Endothelial cell of umbilical vein (primary cell): Measurements from ENCODE around the gene DIS3L2. TPM values are rescaled to one million over a fixed set of nuclear protein-coding genes. Genes with fewer than 3 reads are reported as not detected.

ENCODE experiments used
- BruUV-seq: library from RNA; stranded (reverse); fragments of 400-500 nt; replicated peaks from 2 replicates; lab custom pipeline; 2021; lab: Mats Ljungman, UMichigan
- CTCF ChIA-PET: fragments of 300-600, 350-600 bp; sonication (Branson Sonifier 250); formaldehyde crosslinking; loops from one replicate; lab custom pipeline; 2021; ENCODE audit warnings: antibody characterized with exemption, inconsistent platforms; lab: Charles Lee
- POLR2A ChIA-PET: fragments of 300-600, 350-600 bp; sonication (Branson Sonifier 250); formaldehyde crosslinking; loops from one replicate; lab custom pipeline; 2021; ENCODE audit warnings: antibody characterized with exemption, inconsistent platforms; lab: Charles Lee
- DNase-seq: peaks from one replicate; pipeline ENCODE4 v3.0.0-alpha.2; 2011; ENCODE audit warnings: low read depth, low spot score
- FAIRE-seq: peaks from 2 replicates; lab custom pipeline; 2011; peaks lifted over from hg19 to GRCh38; lab: Jason Lieb, UNC
- H2AFZ ChIP-seq: 2 replicates; pipeline ENCODE4 v1.6.0; 2012; ENCODE audit warnings: low read depth, low read length, control low read depth, inconsistent platforms
- H3K27ac ChIP-seq: 2 replicates; pipeline ENCODE4 v1.5.1; 2011; ENCODE audit warnings: low read depth, mild to moderate bottlenecking, control low read depth, low read length, moderate library complexity; ENCODE audit not compliant: insufficient read depth
- H3K27me3 ChIP-seq, 2 experiments: 2 replicates each; pipeline versions ENCODE4 v1.6.0 to v1.6.1; 2011; ENCODE audit warnings: low read length in 2 of 2, mixed read lengths in 1 of 2; ENCODE audit not compliant: control insufficient read depth in 2 of 2, insufficient read depth in 2 of 2
- H3K36me3 ChIP-seq, 2 experiments: 2 replicates in 1 of 2; 3 replicates in 1 of 2; pipeline ENCODE4 v1.5.1; 2011; ENCODE audit warnings: low read length in 2 of 2, mild to moderate bottlenecking in 1 of 2, moderate library complexity in 1 of 2; ENCODE audit not compliant: control insufficient read depth in 2 of 2, insufficient read depth in 2 of 2; ENCODE audit errors: extremely low read depth in 1 of 2
- H3K4me1 ChIP-seq: 3 replicates; pipeline ENCODE4 v1.5.1; 2011; ENCODE audit warnings: mild to moderate bottlenecking, low read length; ENCODE audit not compliant: control insufficient read depth, insufficient read depth; ENCODE audit errors: extremely low read depth
- H3K4me2 ChIP-seq: 2 replicates; pipeline ENCODE4 v1.6.1; 2011; ENCODE audit warnings: low read length, control low read depth, mixed read lengths; ENCODE audit not compliant: insufficient read depth
- H3K4me3 ChIP-seq, 3 experiments: fragments of 200-600 bp in 1 of 3; sonication (generic), shearing (Covaris generic) in 1 of 3; replicated peaks in 1 of 3; 2 replicates each; pipeline ENCODE4 v1.5.1; 2011 to 2016; ENCODE audit warnings: control low read depth in 3 of 3, low read length in 3 of 3, mild to moderate bottlenecking in 2 of 3, inconsistent platforms in 1 of 3, low read depth in 1 of 3, moderate library complexity in 1 of 3; ENCODE audit not compliant: insufficient read depth in 1 of 3
- H3K79me2 ChIP-seq: 2 replicates; pipeline ENCODE4 v1.6.0; 2012; ENCODE audit warnings: low read length, inconsistent platforms; ENCODE audit not compliant: control insufficient read depth, insufficient read depth
- H3K9ac ChIP-seq: replicated peaks from 2 replicates; pipeline ENCODE3; 2011; ENCODE audit warnings: low read length, control low read depth; ENCODE audit not compliant: insufficient read depth; ENCODE audit errors: extremely low read depth
- H3K9me1 ChIP-seq: replicated peaks from 3 replicates; pipeline ENCODE4 v1.6.0; 2011; ENCODE audit warnings: mild to moderate bottlenecking, low read length; ENCODE audit not compliant: control insufficient read depth, insufficient read depth; ENCODE audit errors: extremely low read depth
- H3K9me3 ChIP-seq: replicated peaks from 2 replicates; pipeline ENCODE4 v1.5.1; 2012; ENCODE audit warnings: low read length, inconsistent platforms; ENCODE audit not compliant: control insufficient read depth, insufficient read depth
- H4K20me1 ChIP-seq: replicated peaks from 2 replicates; pipeline ENCODE3; 2011; ENCODE audit warnings: mild to moderate bottlenecking, low read length; ENCODE audit not compliant: control insufficient read depth, insufficient read depth; ENCODE audit errors: extremely low read depth
- CTCF ChIP-seq, 2 donors: IDR thresholded peaks; 1 replicate in 1 of 2; 2 replicates in 1 of 2; pipeline ENCODE4 v1.5.1; 2011; ENCODE audit warnings: low read length in 2 of 2, mild to moderate bottlenecking in 2 of 2, moderate library complexity in 2 of 2, control low read depth in 1 of 2, inconsistent platforms in 1 of 2, low read depth in 1 of 2; ENCODE audit not compliant: insufficient read depth in 1 of 2; ENCODE audit errors: extremely low read depth in 1 of 2
- EZH2 ChIP-seq: IDR thresholded peaks from 2 replicates; pipeline ENCODE4 v1.6.1; 2012; ENCODE audit warnings: borderline replicate concordance, low read depth, mild to moderate bottlenecking, moderate library complexity, low read length, inconsistent platforms; ENCODE audit not compliant: severe bottlenecking
- FOS ChIP-seq: IDR thresholded peaks from 2 replicates; pipeline ENCODE4 v1.6.1; 2011; ENCODE audit warnings: mild to moderate bottlenecking, low read length, moderate library complexity, borderline replicate concordance; ENCODE audit not compliant: insufficient read depth
- GATA2 ChIP-seq: IDR thresholded peaks from 2 replicates; pipeline ENCODE4 v1.7.0; 2011; ENCODE audit warnings: low read depth, mild to moderate bottlenecking, moderate library complexity, mixed read lengths, low read length; ENCODE audit not compliant: insufficient read length, insufficient read depth
- JUN ChIP-seq: IDR thresholded peaks from 2 replicates; pipeline ENCODE4 v1.6.1; 2011; ENCODE audit warnings: borderline replicate concordance, low read depth; ENCODE audit not compliant: insufficient read length, insufficient read depth
- MYC ChIP-seq: IDR thresholded peaks from one replicate; pipeline ENCODE4 v1.6.1; 2011; ENCODE audit warnings: mild to moderate bottlenecking, low read depth, low read length
- POLR2A ChIP-seq: IDR thresholded peaks from 2 replicates; pipeline ENCODE4 v1.6.1; 2012; ENCODE audit warnings: low read depth, mild to moderate bottlenecking, control low read depth, low read length
- POLR2AphosphoS5 ChIP-seq: IDR thresholded peaks from 2 replicates; pipeline ENCODE4 v1.6.1; 2012; ENCODE audit warnings: low read depth, mild to moderate bottlenecking, control low read depth, low read length, moderate library complexity; ENCODE audit not compliant: insufficient read depth
- dilution Hi-C: fragments of 300-500 bp; cut with MboI; formaldehyde crosslinking; loops from one replicate; pipeline ENCODE4 v1.15.0; 2019; ENCODE audit warnings: low sequenced_read_pairs; ENCODE audit not compliant: extremely low pct_ligation_motif_present
- intact Hi-C: fragments of 100-400 bp; cut with micrococcal nuclease; formaldehyde crosslinking; loops from one replicate; pipeline ENCODE4 v1.10.0; 2022
- polyA plus RNA-seq, 4 experiments: library from polyadenylated mRNA; depleted of rRNA in 3 of 4; stranded (reverse) in 3 of 4; unstranded in 1 of 4; fragments of >200 nt; gene quantifications; 2 replicates each; pipeline versions ENCODE4 v1.2.1 to v1.2.3, GENCODE V29; 2011 to 2012; ENCODE audit warnings: missing spikeins in 1 of 4
- total RNA-seq: library from RNA; stranded (reverse); gene quantifications from 2 replicates; pipeline ENCODE4 v1.2.3, GENCODE V29; 2021
- TF ChIP-seq, protein P1 (sequence below): IDR thresholded peaks from 2 replicates; pipeline ENCODE4 v1.6.1; 2011; ENCODE audit not compliant: insufficient read depth, insufficient read length

Gene DIS3L2
- total and polyA plus RNA-seq, 2 donors (not counting 3 experiments of a cell fraction or from before 2014, with no cell fraction given) = 14.6 to 31.2 TPM

DNA sequence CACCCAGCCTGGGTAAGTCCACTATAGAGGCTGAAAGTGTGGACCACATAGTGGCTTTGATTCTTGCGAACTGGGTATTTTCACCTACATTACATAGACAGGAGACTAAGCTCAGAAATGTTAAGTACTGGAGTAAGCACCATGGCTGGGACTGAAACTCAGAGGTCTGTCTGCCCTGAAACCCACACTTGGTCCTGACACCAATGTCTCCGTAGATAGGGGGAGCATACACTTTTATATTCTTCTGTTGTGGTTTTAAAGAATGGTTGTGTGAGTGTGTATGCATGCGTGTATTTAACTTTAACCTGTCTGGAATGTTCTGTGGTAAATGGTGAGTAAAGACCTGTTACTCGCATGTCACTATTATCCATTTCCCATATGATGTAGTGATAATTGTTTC lies 25.0 kb upstream of the DIS3L2 start:
- no peaks in the 10 kb centered on the region for H3K9me3 ChIP-seq
- H3K9me1 ChIP-seq = no peaks in the 10 kb centered on the region
- TF ChIP-seq GATA2 (no peak), POLR2AphosphoS5 (no peak), MYC (no peak), JUN (no peak), EZH2 (no peak), POLR2A (no peak), FOS (no peak), CTCF (IDR thresholded peaks at IDR 0.05; ENCODE audit: extremely low read depth in 1 of 2, insufficient read depth in 1 of 2, low read depth in 1 of 2, low read length in 2 of 2) (no peak)
- TF ChIP-seq, protein P1, sequence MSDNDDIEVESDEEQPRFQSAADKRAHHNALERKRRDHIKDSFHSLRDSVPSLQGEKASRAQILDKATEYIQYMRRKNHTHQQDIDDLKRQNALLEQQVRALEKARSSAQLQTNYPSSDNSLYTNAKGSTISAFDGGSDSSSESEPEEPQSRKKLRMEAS = no peak
- H3K4me3 ChIP-seq = no peak overlapping the region
- intact Hi-C loops = no loop called here
- CTCF ChIA-PET = interaction anchor here (1.3 to 3.7 kb wide), 2 partner anchors 10 to 206 kb away, joined by 3 to 20 read pairs; partner anchors contain the start of gene NPPC
- no peaks in the 10 kb centered on the region for H3K4me1 ChIP-seq
- no peaks in the 10 kb centered on the region for H4K20me1 ChIP-seq
- H3K27ac ChIP-seq = no peak overlapping the region
- dilution Hi-C loops = no loop called here
- H3K4me2 ChIP-seq = no peak overlapping the region
- no peak for DNase-seq
- no peak for FAIRE-seq
- POLR2A ChIA-PET = no interaction called here
- peaks cover 2 to 3% of the 10 kb centered on the region in 2 experiments for H3K27me3 ChIP-seq
- H3K79me2 ChIP-seq = no peaks in the 10 kb centered on the region
- no TSS peak for BruUV-seq
- no peak overlapping the region for H2AFZ ChIP-seq
- H3K9ac ChIP-seq = no peak overlapping the region
- H3K36me3 ChIP-seq = no peaks in the 10 kb centered on the region
